HuH-7.5 (cell line): Measurements from ENCODE around the gene TTLL10.

Experiments
- DNase-seq: peaks from one replicate; pipeline ENCODE4 v3.0.0; 2011; ENCODE audit warnings: low spot score

TTLL10 gene

DNA sequence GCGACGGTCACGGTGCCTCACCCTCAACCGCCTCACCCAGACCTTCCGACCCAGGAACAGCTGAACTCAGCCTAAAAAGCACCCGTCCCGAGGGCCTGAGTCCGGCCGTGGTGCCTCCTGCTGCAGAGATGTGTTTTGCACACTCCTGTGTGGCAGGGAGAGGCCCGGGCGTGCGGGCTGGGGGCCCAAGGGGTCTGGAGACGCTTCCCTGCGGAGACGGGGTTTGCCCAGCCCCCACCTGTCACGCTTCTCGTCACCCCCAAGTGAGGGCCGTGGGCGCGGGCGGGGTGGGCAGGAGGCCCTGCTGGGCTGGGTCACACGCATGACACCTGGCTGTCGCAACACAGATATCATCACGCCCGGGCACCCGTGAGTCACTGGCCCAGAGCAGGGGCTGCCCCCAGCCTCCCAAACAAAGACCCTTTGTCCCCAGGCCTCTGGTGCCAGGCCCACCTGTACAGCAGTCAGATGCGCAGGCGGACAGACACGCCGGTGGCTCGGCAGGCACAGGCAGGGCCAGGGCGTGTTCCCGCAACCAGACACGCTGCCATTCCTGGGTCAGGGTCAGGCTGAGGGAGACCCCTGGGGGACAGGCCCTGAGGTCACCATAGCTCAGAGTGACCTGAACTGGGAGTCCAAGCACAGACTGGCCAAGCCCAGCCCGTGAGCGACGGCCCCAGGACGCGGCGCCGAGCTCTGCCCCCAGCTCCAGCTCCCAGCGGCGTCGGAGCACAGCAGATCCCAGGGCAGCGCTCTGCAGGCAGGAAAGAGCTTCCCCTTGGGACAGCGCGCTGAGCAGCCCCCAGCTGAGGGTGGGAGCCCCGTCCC lies 64.4 kb downstream of the TTLL10 start:
- peak; percentile 88 for DNase-seq

DNA sequence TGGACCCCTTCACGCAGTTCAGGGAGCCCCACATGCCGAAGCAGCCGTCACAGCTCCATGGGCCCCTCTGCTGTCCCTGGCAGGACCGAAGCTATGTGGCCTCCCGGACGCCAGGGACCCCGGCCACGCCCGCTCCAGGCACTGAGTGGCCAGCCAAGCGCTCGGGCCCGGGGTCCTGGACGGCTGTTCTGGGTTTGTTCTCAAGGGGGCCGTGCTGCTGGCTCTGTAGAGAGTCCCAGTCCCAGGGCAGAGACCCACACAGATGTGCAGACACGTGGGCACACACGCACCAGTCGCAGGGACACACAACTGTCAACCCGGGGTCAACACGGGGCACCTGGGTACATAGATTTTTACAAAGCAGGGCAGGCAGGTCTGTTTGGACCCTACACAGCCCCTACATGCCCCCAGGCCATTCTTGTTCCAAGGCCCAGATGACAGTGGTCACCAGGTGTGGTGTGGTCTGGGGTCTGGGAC lies 65.1 kb downstream of the TTLL10 start:
- peak; percentile 73 for DNase-seq

DNA sequence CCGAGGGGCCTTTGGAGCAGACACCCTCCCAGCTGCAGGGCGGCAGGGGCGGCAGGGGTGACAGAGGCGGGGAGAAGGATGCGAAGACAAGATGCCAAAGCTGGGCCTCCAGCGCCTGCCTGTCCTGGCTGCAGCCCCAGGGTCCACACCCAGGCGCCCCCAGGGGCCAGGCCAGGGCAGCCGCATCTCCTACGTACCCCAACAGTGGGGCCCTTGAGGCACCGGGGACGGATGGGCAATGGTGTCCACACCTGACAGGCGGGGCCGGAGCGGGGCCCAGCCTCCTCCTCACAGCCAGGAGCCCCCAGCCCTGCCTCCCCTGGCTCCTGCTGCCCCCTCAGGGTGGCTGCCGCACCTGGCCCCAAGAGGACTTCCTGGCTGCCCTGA lies 65.5 kb downstream of the TTLL10 start:
- no peak for DNase-seq

DNA sequence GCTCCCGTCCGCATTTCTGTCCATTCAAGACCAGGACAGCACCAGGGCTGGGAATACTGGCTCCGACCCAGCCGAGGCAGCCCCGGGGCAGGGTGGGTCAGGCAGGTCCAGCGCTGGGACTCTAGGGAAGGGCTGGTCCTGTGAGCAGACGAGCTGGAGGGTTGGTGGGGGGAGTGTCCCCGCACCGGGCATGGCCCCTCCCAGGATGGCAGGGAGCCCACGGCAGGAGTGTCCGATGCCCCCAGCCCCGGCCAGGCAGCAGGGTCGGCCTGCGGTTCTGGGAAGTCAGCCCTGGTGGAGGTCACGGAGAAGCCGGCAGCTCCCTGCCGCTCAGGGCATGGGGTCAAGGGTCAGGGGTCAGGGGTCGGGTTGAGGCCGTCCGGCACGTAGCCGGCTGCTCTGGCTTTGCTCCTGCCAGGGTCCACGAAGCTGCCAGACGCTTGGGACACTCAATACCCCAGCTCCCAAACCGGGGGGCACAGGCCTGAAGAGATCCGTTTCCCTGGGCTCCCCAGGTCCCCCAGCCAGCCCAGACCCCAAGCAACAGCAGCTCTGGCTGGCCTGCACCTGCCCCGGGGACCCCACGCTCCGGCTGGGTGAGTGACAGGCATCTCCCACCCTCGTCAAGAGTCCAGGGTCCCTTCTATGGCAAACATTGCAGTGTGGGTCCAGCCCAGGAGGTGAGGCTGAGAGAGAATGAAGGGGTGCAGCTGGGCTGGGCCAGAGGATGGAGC lies 66.1 kb downstream of the TTLL10 start:
- peak; percentile 65 for DNase-seq

DNA sequence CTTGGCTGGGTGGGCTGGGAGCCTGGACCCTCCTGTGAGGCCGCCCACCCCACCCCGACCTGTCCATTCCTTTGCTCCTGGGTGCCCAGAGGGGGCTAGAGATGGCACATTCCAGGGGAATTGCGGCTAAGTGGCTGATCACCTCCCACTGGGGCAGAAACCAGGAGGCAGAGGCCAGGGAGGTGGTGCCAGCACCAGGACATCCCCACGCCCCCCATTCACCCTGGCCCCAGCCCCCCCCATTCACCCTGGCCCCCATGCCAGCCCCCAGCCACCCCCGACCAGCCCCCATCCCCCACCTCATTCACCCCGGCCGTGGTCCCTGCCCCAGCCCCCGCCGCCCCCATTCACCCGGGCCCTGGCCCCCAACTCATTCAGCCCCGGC lies 66.7 kb downstream of the TTLL10 start:
- DNase-seq, result no peak

DNA sequence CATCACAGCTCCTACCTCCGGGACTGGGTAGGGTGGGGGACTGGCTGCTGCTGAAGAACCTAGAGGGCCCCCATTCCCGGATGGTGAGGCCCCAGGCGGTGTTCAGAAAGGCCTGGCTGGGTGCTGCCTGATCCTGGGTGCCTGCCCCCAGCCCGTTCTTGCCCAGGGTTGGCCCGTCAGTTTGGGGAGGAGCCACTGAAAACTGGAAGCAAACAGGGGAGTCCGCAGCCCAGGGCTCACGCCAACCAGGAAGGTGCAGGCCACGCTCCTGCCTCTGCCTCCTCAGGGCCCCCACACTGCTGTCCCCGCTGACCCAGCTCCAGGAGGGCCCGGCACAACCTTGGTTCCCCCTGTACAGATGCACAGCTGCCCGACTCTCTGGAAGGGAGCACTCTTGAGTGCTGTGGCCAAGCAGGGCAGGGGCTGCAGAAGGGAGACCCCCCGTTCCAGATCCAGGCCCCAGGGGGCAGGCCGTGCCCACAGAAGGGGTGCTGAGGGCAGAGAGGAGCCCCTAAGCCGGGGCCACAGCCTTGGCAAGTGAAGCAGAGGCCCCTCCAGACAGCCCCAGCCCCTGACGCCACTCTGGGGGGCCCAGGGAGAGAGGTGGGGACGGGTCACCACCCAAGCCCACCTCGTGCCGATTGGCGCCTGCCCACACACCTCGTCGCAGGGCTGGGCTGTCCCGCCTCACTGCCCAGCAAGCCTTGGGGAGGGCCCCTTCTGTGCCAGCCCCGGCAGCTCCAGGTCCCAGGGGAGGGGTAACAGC lies 67.3 kb downstream of the TTLL10 start:
- DNase-seq, result no peak

DNA sequence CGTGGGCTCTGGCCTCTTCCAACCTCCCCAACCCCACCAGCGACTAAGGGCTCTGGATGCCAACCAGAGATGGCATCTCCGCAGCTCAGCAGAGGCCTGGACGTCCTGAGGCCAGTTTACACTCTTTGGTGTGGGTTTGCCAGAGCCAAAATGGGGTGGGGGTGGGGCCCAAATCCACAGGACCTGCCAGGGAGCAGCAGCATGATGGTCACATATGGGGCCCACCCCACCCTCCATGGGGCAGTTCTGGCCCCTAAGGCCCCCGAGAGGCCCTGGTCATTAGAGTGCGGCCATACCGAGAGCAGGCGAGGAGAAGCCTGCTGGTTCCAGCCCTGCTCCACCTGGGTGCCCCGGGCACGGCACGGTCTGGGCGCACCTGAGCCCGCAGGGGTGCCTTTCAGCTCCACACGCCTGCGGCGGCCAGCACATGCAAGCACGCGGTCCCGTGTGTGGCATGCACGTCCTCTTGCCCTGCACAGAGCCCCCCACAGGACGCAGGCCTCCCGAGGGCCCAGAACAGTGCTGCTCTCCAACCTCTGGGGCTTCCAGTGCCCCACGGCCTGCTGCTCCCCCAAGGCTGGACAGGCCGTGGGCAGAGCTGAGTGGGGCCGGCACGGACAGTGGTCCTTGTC lies 68.0 kb downstream of the TTLL10 start:
- DNase-seq, result no peak

DNA sequence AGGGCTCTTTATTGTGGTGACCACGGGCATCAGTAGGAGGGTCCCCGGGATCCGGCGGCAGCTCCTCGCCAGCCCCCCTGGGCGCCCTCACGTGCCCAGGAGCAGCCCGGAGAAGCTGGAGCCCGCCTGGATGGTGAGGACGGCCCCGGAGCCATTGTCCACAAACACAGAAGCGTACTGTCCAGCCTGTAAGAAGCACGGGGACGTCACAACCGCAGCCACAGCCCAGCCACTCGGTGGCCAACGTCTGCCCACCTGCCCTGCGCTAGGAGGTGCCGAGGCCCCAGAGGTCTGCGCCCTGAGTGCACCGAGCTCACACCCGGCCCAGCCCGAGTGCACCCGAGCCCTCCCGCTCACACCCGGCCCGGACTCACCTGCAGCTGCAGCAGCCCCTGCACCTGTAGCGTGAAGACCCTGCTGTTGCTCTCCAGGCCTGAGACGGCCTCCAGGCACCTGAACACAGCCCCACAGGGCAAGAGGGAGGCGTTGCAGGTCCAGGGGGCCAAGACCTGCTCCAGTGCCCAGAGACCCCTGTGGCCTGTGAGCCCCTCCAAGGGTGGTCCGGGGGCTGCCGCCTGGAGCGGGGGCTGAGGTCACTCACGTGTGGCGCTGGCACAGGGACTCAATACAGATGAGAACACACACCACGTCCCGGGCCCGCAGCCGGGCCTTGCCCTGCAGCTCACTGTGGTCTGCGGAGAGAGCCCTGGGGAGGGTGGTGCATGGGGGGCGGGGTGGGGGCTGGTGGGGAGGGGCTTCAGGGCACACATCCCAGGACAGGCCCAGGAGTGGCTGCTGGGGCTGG lies 69.0 kb downstream of the TTLL10 start:
- no peak for DNase-seq

DNA sequence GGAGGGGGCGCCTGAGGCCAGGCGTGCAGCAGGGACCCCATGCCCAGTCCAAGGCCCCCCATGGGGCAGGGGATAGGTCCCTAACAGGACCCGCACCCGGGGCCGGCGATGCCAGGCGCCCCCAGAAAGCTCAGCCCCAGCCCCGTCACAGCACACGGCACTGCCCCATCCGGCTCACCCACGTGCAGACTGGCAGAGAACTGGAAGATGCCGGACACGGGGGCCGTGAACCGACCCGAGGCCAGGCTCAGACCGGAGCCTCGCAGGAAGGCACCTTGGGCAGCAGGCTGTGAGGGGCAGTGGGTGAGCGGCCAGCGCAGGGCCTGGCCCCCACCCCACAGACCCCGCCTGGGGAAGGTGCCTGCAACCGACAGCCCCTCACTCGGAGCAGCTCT lies 69.6 kb downstream of the TTLL10 start:
- no peak for DNase-seq

DNA sequence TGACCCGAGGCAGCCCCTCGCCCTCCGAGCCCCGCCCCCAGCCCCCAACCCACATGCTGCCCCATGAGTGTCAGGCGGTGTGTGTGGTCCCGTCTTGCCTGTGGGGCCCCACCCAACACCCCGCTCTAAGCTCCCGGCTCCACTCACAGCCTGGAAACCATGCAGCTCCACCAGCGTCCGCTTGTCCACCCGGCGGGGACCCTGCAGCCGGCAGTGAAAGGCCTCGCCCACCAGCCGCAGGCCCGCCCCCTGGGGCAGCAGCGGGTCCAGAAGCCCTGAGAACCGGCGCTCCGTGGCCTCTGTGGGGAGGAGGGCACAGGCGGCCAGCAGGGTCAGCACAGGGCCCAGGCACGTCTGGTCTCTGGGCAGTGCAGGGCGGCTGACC lies 70.1 kb downstream of the TTLL10 start:
- DNase-seq, result no peak

DNA sequence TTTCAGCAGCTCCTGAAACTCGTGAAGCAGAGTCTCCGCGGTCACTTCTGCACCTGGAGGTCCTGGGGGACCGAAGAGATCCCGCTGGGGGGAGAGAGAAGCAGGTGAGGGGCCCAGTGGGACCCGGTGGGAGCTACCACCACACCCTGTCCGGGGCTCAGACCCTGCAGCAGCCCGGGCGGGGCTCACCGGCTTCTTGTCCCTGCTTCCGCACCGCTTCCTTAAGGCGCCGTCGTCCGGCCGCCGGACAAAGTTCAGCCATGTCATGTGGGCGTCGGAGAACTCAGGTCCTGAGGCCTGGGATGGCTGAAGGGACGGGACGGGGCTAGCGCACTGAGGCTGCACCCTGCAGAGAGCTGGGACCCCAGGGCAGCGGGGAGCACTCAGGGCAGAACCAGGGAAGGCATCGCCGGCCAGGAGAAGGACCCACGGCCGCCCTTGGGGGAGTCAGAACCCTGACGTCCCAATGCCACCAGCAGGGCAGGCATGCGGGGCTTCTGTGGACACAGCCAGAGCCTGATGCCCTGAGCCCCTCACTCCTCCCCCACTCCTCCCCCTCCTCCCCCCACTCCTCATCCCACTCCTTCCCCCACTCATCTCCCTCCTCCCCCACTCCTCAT lies 70.6 kb downstream of the TTLL10 start:
- no peak for DNase-seq

DNA sequence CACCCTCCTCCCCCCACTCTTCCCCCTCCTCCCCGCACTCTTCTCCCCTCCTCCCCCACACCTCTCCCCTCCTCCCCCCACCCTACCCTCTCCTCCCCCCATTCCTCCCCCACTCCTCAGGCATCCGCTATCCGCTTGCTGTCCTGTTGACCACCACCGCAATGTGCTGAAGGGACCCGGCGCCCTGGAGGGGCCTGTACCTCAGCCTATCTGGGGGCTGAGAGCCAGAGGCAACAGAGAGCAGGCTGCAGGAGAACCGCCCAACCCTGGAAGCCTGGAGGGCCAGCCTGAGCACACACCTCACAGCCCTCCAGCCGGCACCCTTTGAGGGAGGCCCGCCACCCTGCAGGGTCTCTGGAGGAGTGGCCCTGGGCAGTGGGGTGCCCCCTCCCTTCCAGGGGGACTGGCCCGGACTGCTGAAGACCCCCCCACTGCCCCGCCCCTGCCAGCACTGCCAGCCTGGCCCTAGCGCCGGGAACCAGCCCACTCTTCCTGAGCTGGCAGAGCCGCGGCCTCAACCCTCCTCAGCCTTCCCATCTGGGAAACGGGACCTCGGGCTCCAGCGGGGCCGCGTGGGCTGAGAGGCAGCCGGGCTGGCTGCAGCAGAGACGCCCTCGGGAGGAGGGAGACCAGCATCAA lies 71.6 kb downstream of the TTLL10 start:
- DNase-seq, result no peak

DNA sequence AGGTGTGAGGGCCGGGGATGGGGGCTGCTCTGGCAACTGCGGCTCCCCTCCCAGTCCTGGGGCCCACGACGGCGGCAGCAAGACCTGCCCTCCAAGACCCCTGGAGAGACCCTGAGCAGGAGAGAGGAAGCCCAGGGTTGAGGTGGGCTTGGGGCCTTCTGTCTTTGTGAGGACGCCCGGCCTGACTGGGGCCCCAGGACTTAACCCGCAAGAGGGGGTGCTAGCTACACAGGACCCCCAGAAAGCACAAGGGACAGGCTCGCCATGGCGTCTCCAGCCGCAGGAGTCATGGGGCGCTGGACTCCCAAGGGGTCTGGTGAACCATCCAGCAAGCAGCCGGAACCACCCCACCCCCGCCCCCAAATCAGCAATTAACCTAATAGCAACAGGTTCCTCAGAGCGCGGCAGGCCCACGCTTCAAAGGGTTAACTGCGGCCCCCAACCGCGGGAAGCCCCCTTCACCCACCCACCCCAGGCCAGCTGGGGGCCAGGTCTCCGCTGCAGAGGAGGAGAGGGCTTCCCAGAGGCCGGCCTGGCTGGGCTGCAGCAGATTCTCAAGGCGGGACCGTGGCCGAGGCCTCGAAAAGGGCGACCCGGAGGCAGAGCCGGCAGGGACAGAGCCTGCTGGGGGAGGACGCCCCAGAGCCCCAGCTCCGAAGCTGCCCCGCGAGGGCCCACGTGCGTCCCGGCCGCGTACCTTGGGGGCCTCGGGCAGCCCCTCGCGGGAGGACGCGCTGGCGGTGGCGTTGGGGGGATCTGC lies 72.3 kb downstream of the TTLL10 start:
- no peak for DNase-seq

DNA sequence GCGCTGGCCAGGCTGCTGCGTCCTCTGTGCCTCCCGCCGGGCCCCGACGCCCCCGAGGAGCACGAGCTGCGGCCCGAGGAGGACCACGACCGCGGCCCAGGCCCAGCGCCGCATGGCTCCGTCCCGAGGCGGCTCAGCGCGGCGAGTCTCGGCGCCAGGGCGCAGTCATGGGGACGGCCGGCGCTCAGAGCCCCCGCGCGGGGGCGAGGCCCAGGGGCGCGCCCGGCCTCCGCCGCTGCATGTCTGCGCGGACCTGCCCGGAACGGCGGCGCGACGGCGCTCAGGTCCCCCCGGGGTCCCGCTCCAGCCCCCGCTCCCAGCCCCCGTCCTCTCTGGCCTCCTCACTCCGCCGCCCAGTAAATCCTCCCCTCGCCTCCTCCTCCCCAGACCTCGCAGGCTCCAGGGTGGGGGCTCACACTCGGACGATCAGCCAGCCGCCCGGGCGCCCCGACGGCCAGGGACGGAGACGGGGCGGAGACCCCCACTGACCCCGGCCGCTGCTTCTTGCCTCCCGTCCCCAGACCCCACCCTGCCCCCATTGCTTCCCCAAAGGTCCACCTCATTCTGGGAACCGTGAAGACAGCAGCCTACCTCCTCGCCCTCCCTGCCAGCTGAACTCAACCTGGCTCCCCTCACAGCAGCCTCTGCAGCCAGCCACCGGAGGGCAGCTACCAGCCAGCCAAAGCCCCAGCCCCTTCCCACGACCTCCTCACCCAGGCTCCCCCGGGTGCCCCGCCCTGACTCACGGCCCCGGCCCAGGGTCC lies 73.1 kb downstream of the TTLL10 start, which contains the start of gene C1QTNF12:
Gene C1QTNF12, minus strand, starts transcription at position 146 of the 764 bp plus-strand sequence. Its CDS starts 32 bp downstream, at position 114.
- DNase-seq, result peak; percentile 57

DNA sequence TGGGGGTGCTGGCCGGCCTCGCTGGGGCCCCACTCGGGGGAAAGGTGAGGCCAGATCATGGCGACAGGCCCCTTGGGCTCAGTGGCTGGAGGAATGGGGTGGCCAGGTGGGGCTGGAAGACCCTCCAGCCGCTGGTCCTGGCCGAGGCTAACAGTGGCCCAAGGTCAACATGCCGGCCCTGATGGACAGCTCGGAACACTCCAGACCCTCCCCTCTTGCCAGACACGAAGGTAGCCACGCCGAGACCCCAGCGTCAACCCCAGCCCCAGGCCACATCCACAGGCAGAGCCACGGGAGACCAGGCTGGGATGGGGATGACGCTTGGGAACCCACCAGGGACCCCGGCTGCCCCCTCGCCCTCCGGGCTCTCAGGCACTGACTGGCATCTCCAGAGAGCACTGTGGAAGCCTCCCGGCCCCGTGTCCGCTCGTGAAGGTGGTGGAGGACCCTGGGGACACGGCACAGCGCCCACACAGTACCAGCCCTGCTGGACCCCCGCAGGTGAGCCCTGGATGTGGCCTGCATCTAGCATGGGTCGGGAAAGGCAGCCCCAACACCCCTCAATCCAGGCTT lies 73.7 kb downstream of the TTLL10 start:
- DNase-seq, result no peak
